ENCODE results near the gene KASH5.

The KASH5 gene

DNA sequence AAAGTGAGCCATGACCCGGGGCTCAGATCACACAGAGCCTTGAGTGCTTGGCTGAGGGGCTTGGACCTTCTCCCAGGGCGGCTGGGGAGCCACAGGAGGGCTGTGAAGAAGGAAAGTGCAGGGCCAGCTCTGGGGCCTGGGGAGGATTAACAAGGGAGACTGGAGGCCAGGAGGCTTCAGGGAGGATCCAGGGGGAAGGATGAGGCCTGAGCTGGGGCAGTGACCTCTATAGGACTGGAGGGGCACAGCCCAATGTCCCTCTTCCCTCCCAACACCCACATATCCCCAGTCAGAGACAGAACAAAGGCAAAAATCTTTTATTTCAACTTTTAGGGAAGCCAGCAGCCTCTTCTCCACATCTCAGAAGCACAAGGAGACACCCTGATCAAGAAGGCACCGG is 57.9 kb downstream of the KASH5 start:
- no peak overlapping the region for H3K4me3 ChIP-seq (ENCODE audit: low read length)
- DNase-seq (ENCODE audit: low read depth) = no peak
- TF ChIP-seq, protein P1, sequence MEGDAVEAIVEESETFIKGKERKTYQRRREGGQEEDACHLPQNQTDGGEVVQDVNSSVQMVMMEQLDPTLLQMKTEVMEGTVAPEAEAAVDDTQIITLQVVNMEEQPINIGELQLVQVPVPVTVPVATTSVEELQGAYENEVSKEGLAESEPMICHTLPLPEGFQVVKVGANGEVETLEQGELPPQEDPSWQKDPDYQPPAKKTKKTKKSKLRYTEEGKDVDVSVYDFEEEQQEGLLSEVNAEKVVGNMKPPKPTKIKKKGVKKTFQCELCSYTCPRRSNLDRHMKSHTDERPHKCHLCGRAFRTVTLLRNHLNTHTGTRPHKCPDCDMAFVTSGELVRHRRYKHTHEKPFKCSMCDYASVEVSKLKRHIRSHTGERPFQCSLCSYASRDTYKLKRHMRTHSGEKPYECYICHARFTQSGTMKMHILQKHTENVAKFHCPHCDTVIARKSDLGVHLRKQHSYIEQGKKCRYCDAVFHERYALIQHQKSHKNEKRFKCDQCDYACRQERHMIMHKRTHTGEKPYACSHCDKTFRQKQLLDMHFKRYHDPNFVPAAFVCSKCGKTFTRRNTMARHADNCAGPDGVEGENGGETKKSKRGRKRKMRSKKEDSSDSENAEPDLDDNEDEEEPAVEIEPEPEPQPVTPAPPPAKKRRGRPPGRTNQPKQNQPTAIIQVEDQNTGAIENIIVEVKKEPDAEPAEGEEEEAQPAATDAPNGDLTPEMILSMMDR (conservative IDR thresholded peaks at IDR 0.05; ENCODE audit: low read length) = no peak

DNA sequence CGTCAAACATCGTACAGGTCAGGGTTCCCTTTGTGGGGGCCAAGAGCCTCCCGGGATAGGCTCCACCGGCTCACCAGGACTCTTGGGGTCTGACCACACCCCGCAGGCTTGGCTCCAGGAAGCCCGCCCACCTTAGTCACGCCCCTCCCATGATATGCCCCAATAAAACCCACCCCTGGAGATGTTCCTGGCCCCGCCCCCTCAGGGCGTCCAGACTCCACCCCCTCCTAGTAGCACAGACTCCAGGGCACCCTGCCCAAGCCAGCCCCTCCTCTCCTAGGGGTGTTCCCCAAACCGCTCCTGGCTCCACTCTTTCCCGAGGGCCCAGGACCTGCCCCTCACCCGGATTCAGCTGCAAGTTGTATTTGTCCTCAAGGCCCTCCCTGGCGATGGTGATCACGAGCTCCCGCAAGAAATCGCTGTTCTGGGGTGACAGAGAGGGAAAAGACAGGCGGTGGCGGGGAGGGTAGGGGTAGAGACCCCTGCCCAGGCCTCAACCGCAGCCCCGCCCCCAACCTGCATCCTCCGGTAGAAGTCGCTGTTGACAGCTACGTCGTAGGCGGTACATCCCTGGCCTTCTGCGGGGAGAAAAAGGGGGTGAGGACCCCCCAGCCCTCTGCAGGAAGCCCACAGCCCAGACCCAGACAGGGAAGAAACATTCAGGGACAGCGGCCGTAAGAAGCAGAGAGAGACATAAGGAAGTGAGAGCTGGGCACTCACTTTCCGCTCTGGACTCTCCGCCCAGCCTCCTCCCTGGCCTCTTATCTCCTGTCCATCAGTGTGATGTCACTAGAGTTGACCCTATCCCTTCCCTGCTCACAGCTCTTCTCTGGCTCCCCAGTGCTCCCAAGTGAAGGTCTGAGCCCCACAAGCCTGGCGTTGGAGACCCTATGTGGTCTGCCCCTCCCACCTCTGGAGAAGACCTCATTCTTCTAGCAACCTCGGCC is 59.7 kb downstream of the KASH5 start:
- no peak for DNase-seq (ENCODE audit: low read depth)
- H3K4me3 ChIP-seq (ENCODE audit: low read length) = no peak overlapping the region
- TF ChIP-seq, protein P1 (conservative IDR thresholded peaks at IDR 0.05; ENCODE audit: low read length) = no peak

GRCh38 chr19:49448432-49448786 is 60.4 kb downstream of the KASH5 start:
- no peak overlapping the region for H3K4me3 ChIP-seq (ENCODE audit: low read length)
- no peak for DNase-seq (ENCODE audit: low read depth)
- TF ChIP-seq, protein P1 (conservative IDR thresholded peaks at IDR 0.05; ENCODE audit: low read length) = no peak

DNA sequence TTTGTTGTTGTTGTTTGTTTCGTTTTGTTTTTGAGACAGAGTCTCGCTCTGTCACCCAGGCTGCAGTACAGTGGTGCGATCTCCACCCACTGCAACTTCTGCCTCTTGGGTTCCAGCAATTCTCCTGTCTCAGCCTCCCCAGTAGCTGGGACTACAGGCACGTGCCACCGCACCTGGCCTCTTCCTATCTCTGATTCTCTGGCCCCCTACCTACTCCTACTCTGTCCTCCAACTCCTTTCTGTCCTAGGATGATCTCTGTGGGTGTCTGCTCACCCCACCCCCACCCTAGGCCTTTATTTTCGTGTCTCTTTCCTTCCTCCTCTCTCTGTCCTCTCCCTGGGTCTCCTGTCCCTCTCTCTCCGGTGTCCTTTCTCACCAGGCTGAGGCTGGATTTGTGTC is 62.4 kb downstream of the KASH5 start:
- peak overlapping the region; percentile 47 for H3K4me3 ChIP-seq (ENCODE audit: low read length)
- DNase-seq (ENCODE audit: low read depth) = no peak
- TF ChIP-seq, protein P1 (conservative IDR thresholded peaks at IDR 0.05; ENCODE audit: low read length) = no peak

DNA sequence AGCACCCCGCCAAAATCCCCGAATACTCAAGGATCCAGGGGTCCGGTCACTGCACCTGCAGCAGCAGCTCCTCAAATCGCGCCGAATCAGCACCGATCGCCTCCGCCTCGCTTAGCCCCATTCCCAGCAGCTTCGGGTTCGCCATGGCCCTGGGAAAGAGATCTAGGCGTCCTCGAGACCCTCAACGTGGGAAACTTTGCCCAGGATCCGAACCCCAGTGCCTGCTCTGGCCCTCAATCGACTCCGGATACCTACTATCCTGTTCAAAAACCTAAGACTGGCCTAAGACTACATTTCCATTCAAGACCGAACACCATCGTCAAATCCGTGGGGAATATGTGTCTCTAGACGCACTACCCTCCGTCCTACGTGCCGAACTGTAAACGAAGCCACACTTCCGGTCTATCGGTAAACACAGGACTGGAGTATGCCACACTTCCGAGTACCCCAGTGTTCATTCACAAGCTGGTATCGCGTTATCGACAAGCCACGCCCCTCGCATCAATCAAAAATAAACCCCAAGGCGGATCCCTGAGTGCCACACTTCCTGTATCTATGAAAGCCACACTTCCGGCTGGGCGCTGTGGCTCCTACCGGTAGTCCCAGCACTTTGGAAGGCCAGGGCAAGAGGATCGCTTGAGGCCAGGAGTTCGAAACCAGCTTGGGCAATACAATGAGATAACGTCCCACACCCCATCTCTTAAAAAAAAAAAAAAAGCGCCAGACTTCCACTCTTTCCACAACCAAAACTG is 63.6 kb downstream of the KASH5 start, which contains the start of gene PIH1D1:
Gene PIH1D1, minus strand, starts transcription at position 385 of the 752 bp plus-strand sequence. Its CDS starts 240 bp downstream, at position 145.
- peak within 1 kb of the TSS; percentile 98 for H3K4me3 ChIP-seq (ENCODE audit: low read length)
- TF ChIP-seq, protein P1 (conservative IDR thresholded peaks at IDR 0.05; ENCODE audit: low read length) = peak; percentile 40
- peak; percentile 99 for DNase-seq (ENCODE audit: low read depth)

DNA sequence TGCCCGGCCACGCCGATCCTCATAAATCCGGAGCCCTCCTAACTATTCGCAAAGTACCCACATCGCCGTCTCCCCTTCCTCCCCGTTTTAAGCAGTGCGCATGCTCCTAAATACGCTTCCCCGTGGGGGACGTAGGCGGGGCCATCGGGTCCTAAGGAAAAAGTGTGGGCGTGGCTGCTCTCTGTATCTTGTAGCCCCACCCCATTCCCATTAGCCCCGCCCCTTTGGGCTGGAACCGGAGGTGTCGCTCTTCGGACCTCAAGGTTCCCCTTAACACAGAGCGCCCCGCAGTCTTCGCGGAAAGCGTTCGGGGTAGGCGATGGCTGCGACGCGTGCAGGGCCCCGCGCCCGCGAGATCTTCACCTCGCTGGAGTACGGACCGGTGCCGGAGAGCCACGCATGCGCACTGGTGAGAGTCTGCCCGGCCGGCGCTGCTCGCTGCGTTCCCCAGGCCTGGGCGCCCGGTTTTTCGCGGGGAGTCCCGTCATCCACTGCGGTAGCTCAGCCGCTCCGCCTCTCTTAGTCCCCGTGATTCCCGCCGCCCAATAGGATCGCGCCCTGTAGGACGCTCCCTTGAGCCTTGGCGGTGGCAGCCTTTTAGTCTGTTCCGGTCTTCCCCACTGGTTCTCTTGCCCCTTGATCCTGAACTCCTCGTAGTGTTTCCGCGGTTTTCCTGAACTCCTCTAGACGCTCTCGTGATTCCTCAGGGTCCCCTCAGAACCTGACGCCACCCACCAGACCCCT is 65.1 kb downstream of the KASH5 start, which contains the start of gene ALDH16A1:
Gene ALDH16A1, plus strand, starts transcription at position 213 of the 744 bp plus-strand sequence. Its CDS starts 107 bp downstream, at position 320.
- peak within 1 kb of the TSS; percentile 84 for H3K4me3 ChIP-seq (ENCODE audit: low read length)
- peak; percentile 97 for DNase-seq (ENCODE audit: low read depth)
- TF ChIP-seq, protein P1 (conservative IDR thresholded peaks at IDR 0.05; ENCODE audit: low read length) = no peak

Measured in AG10803 (cell line).